ENCODE measurements around the gene MIX23.

The MIX23 gene

GRCh38 chr3:122382888-122383666, at the start of gene MIX23:
Gene MIX23, minus strand, starts transcription at chr3:122383231. Its CDS starts 7 bp downstream, at chr3:122383224.
- peak; percentile 88 for DNase-seq

DNA sequence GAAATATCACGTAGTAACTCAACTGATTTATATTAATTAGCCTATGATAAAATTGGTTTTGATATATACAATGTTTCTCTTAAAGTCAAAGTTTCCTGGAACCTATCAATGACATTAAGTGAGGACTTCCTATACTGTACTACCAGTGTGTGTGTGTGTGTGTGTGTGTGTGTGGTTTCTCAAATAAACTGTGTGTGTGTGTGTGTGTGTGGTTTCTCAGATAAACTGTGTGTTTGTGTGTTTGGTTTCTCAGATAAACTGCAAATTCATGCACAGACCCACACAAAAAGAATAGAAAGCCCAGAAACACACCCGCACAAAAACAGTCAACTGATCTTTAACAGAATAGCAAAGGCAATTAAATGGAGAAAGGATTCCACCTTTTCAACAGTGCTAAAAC, 47.3 kb upstream of the MIX23 start:
- no peak for DNase-seq

- no peak for DNase-seq
Measured at GRCh38 chr3:122427857-122428471, 44.9 kb upstream of the MIX23 start.

DNA sequence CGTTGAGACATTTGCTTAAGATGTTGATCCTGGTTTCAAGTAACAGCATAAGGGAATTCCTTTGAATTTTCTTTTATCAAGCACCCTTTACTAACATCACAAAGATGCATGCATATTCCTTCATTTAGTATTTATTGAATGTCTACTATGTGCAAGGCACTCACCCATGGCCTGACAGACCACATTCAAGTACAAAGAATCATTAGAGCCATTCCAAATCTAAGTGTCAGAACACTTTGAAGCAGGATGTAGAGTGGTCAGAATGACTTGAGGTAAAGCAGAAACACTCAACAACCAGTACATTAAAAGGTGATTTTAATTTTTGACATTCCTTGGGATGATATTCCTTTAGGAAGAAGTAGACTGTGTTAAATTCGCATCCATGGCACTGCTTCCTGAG, 38.8 kb upstream of the MIX23 start:
- DNase-seq: no peak

DNA sequence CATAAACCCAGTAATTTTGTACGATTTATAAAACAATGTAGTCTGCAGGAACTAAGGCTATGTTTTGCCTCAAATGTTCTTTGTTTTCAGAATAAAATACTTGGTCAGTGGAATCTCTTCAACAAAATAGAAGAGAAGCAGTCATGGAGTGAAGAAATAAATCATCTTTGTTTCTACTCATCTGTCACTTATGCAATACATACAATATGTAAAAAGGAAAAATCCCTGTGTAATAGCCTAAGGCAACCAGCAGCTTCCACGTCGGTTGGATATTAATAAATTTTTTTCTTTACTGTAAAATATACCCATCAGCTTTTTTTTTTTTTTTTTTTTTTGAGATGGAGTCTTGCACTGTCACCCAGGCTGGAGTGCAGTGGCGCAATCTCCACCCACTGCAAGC, 38.1 kb upstream of the MIX23 start:
- DNase-seq: no peak

GRCh38 chr3:122416966-122417365, 33.9 kb upstream of the MIX23 start:
- DNase-seq: no peak

DNA sequence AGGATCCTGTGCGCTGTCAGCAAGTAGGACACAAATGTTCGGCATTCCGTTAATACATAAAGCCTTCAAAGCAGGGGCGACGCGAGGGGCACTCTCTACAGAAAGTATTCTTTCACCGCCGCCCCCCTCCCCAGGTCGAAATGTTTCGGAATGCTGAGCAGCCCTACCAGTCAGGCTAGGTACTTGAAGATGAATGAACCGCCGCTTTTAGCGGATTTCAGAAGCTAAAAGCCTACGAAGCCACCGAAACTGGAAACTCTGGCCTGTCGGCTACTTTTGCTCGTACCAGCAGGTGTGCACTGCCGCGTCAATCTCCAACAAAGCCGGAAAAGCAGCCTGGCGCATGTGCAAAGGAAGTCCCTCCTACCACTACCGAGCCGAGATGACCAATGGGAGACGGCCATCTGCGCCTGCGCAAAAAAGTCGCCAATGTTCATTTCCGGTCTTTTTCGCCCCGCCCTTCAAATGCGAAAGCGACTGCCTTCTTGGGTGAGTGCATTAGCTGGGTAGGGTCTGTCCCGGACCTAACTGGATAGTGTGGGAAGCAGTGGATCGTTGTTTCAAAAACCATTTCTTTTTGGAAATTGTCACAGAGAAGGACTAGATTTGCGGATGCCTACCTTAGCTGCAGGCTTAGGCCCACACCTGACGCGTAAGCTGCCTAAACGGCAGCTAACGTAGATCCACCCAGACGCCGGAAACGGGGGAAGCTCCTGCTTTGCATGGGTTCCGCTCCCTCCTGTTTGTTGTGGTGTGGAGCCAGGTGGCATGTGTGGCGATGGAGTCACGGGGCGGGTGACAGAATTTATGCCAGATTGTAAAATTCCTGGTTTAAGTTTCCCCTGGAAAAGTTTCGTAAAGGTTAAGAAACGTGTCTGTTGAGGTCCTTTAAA, 33.0 kb upstream of the MIX23 start, which contains the start of gene WDR5B:
Gene WDR5B, minus strand, starts transcription at position 301 of the 893 bp plus-strand sequence. CDS start 534 bp downstream, outside the sequence.
- DNase-seq: peak; percentile 98

DNA sequence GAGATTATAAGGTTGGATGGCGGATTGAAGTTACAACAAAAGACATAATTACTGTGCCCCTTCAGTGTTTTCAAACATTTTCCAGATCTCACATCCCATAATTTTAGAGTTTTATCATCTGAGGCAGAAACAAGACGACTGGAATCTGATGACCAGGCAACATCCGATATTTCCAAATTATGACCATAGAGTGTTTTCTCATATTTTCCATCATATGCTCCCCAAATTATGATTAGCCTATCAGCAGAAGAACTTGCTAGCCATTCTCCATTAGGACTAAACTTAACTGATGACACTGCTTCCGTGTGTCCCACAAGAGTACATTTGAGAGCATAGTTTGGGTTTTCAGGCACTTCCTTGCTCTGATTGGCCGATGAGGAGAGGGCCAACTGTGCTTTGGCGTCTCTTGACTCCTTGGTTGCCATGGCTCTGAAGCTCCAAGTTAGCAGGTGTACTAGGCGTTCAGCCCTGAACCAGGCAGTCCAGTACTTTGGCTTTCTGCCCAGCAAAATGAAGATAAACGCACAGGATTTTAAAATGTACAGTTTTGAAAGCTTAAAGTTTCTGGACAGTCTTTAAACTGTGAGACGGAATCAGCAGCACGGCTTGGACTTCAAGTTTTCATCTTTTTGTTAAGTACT, 32.2 kb upstream of the MIX23 start:
- peak; percentile 58 for DNase-seq

- no peak for DNase-seq
Measured at GRCh38 chr3:122414391-122414790, 31.4 kb upstream of the MIX23 start.

GRCh38 chr3:122410639-122411038, 27.6 kb upstream of the MIX23 start:
- peak; percentile 27 for DNase-seq

GRCh38 chr3:122410111-122410510, 27.1 kb upstream of the MIX23 start:
- DNase-seq: no peak

DNA sequence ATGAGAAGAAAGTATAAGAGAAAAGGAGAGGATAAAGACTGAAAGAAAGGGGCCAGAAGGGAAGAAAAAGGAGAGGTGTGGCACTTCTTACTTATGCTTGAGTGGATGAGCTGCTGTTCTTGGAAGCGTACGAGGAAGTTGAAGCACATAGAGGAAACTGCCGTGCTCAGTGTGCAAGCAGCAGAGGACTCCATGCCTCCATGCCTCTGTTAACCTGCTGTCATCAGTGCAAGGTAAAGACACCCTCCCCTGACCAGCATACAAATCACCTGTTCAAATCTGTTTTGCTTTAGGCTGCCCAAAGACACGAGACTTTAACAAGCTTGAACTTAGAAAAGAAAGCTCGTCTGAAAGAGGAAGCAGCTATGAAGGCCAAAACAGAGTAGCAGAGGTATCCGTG, 26.4 kb upstream of the MIX23 start:
- no peak for DNase-seq

DNA sequence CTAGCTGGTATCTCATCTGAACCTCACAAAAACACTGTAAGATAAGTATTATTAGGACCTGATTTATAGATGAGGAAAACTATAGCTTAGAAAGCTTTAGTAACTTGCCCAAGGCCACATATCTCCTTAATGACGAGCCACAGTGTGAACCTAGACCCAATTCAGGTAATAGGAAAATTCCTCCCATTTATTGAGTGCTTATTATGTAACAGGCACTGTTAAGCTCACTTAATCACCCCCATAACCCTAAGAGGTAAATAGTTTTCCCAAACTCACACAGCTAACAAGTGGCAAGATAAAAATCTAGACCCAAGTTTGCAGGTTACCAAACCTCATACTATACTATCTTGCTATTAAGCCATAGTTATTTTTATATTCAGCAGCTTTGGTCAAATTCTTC, 24.9 kb upstream of the MIX23 start:
- no peak for DNase-seq

DNA sequence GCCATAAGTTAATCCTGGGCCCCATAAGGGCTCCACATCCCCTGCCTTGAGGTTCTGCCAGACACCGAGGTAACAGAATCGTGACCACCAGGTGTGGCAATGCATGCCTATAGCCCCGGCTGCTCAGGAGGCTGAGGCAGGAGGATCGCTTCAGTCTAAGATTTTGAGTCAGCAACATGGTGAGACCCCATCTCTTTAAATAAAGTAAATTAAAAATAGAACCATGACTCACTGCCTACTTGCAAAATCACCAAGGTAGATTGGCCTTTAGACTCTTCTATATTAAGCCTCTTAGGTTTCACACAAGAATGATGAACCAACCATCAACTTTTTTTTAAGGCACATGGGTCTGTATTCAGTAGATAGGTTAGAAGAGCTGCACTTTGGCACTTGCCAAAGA, 23.2 kb upstream of the MIX23 start:
- DNase-seq: peak; percentile 30

GRCh38 chr3:122405015-122405414, 22.0 kb upstream of the MIX23 start:
- DNase-seq: no peak

DNA sequence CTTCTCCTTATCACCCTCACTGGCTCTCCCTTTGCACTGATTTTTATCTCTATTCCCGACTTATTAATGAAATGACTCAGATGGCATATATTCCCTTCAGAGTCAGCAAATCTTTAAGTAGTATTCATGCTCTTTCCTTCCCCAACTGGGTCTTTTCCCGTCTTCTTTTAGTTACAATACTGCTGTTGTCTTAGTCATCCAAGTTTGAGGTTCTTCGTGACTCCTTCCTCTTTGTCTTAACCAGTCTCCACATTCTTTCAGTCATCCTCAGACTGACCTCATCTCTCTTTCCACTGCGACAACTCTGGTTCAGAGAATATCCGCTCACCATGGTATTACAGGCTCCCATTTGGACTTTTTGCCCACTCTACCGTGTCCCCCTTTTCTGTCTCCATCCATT, 20.5 kb upstream of the MIX23 start:
- no peak for DNase-seq

GRCh38 chr3:122398920-122399319, 15.9 kb upstream of the MIX23 start:
- no peak for DNase-seq

DNA sequence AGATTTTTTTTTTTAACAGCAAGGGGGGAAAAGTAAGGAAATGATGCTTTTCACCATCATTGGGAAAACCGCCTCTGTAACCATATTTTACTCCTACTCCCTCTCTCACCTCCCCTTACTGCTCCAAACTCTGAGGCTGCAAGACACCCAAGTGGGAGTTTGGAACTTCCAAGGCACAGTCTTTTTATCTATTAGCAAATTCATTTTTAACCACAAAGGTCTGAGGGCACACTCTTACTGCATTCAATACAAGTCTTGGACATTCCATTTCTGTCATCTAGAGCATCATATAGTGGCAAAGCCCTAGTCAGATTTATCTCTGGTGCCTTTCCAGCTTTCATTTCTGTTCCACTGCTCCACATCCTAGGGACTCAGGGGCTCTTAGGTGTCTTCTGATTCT, 14.2 kb upstream of the MIX23 start:
- DNase-seq: no peak

DNA sequence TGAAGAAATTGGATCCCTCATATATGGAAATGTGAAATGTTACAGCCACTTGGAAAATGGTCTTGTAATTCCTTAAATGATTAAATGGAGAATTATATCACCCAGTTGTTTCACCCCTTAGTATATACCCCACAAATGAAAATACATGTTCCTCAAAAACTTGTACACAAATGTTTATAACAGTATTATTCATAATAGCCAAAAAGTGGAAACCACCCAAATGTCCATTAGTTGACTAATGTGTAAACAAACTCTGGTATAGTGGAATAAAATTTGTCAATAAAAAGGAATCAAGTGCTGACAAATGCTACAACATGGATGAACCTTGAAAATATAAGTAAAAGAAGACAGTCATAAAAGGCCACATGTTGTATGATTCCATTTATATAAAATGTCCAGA, 13.5 kb upstream of the MIX23 start:
- DNase-seq: no peak

DNA sequence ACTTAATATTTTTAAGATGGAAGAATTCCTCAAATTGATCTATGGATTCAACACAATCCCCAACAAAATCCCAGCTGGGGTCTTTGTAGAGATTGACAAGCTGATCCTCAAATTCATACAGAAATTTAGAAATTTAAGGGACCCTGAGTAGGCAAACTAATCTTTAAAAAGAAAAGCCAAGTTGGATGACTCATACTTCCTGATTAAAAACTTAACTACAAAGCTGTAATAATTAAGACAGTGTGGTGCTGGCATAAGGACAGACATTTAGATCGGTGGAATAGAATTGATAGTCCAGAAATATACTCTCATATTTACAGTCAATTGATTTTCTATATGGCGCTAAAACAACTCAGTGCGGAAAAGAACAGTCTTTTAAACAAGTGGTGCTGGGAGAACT, 12.6 kb upstream of the MIX23 start:
- no peak for DNase-seq

- no peak for DNase-seq
Measured at GRCh38 chr3:122394173-122394572, 11.1 kb upstream of the MIX23 start.

DNA sequence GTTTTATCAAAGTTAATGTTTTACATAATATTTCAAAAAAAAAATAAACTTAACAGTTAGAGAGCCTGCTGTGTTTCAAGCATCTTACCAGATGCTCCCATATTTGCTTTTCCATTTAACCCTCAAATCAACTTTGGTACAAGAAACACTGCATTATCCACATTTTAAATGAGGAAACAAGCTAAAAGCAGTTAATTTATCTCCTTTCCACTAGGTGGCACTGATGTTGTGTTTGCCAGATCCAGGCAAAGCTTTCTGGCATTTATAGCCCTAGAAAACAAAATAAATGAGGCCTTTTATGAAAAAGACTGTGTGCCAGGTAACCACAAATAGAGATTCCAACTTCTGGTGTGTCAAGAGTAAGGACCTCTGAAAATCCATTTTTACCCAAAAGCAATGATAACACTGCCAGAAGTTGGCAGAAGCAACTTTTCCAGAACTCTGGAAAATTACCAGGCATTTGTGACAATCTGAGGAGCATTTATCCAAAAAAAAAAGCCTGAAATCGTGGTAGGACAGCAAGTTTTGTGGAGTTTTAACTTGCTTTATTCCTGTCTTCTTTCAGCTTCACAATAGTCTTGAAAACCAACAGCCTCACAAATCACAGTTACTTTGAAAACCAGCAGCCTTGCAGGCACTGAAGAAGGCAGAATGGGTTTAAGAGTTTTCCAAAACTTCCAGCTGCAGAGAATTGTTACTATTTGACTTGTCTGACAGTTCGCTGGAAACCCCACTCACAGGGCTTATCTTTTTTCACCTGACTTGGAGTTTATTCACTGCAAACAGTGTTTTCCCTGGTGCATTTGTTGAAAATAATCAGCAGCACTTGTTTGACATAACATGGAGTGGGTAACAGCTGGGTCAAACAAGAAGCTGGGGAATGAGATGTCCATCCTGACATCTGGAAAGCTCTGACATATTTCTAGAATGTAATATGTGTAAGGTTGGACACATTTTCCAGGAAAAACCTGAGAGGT, 10.1 kb upstream of the MIX23 start:
- DNase-seq: no peak
